ENCODE results near the gene HARBI1. TPM values are rescaled to one million over a fixed set of nuclear protein-coding genes. Genes with fewer than 3 reads are reported as not detected.

The HARBI1 gene
- total and polyA plus RNA-seq, 9 of the 15 experiments (the other 6 are each of a cell fraction or from before 2014, with no cell fraction given), result 3.5 to 8.4 (median 5.5) TPM

DNA sequence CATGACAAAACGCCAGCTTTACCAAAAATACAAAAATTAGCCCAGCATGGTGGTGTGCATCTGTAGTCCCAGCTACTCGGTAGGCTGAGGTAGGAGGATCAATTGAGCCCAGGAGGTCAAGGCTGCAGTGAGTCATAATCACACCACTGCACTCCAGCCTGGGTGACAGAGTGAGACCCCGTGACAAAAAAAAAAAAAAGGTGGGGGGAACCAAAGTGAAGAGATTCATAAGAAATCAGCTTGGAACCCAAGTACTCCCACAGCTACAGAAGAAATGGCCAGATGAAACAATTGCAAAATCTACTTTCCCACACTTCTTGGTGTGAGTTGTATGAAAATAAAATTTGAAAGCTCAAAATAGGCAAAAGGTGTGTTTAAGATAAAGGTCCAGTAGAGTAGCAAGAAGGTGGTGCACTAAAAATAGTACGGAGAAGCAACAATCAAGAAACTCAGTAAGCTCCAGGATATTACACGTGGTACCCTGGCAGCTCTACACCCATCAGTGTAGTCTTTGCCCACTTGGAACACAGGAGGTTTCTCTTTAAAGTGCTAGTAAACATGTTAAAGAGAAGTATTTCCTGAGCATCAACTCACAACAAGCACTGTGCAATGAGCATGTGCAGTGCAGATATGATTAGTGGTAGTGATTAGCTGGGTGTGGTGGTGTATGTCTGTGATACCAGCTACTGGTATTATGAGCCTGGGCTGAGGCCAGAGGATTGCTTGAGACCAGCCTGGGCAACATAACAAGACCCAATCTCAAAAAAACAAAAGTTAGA is 5.3 kb downstream of the HARBI1 start (continued):
- TF ChIP-seq, protein P1, sequence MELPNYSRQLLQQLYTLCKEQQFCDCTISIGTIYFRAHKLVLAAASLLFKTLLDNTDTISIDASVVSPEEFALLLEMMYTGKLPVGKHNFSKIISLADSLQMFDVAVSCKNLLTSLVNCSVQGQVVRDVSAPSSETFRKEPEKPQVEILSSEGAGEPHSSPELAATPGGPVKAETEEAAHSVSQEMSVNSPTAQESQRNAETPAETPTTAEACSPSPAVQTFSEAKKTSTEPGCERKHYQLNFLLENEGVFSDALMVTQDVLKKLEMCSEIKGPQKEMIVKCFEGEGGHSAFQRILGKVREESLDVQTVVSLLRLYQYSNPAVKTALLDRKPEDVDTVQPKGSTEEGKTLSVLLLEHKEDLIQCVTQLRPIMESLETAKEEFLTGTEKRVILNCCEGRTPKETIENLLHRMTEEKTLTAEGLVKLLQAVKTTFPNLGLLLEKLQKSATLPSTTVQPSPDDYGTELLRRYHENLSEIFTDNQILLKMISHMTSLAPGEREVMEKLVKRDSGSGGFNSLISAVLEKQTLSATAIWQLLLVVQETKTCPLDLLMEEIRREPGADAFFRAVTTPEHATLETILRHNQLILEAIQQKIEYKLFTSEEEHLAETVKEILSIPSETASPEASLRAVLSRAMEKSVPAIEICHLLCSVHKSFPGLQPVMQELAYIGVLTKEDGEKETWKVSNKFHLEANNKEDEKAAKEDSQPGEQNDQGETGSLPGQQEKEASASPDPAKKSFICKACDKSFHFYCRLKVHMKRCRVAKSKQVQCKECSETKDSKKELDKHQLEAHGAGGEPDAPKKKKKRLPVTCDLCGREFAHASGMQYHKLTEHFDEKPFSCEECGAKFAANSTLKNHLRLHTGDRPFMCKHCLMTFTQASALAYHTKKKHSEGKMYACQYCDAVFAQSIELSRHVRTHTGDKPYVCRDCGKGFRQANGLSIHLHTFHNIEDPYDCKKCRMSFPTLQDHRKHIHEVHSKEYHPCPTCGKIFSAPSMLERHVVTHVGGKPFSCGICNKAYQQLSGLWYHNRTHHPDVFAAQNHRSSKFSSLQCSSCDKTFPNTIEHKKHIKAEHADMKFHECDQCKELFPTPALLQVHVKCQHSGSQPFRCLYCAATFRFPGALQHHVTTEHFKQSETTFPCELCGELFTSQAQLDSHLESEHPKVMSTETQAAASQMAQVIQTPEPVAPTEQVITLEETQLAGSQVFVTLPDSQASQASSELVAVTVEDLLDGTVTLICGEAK (IDR thresholded peaks at IDR 0.05), result no peak
- TF ChIP-seq, protein P1 (CRISPR knock-in tag; IDR thresholded peaks at IDR 0.05), result no peak
- TF ChIP-seq, protein P2, sequence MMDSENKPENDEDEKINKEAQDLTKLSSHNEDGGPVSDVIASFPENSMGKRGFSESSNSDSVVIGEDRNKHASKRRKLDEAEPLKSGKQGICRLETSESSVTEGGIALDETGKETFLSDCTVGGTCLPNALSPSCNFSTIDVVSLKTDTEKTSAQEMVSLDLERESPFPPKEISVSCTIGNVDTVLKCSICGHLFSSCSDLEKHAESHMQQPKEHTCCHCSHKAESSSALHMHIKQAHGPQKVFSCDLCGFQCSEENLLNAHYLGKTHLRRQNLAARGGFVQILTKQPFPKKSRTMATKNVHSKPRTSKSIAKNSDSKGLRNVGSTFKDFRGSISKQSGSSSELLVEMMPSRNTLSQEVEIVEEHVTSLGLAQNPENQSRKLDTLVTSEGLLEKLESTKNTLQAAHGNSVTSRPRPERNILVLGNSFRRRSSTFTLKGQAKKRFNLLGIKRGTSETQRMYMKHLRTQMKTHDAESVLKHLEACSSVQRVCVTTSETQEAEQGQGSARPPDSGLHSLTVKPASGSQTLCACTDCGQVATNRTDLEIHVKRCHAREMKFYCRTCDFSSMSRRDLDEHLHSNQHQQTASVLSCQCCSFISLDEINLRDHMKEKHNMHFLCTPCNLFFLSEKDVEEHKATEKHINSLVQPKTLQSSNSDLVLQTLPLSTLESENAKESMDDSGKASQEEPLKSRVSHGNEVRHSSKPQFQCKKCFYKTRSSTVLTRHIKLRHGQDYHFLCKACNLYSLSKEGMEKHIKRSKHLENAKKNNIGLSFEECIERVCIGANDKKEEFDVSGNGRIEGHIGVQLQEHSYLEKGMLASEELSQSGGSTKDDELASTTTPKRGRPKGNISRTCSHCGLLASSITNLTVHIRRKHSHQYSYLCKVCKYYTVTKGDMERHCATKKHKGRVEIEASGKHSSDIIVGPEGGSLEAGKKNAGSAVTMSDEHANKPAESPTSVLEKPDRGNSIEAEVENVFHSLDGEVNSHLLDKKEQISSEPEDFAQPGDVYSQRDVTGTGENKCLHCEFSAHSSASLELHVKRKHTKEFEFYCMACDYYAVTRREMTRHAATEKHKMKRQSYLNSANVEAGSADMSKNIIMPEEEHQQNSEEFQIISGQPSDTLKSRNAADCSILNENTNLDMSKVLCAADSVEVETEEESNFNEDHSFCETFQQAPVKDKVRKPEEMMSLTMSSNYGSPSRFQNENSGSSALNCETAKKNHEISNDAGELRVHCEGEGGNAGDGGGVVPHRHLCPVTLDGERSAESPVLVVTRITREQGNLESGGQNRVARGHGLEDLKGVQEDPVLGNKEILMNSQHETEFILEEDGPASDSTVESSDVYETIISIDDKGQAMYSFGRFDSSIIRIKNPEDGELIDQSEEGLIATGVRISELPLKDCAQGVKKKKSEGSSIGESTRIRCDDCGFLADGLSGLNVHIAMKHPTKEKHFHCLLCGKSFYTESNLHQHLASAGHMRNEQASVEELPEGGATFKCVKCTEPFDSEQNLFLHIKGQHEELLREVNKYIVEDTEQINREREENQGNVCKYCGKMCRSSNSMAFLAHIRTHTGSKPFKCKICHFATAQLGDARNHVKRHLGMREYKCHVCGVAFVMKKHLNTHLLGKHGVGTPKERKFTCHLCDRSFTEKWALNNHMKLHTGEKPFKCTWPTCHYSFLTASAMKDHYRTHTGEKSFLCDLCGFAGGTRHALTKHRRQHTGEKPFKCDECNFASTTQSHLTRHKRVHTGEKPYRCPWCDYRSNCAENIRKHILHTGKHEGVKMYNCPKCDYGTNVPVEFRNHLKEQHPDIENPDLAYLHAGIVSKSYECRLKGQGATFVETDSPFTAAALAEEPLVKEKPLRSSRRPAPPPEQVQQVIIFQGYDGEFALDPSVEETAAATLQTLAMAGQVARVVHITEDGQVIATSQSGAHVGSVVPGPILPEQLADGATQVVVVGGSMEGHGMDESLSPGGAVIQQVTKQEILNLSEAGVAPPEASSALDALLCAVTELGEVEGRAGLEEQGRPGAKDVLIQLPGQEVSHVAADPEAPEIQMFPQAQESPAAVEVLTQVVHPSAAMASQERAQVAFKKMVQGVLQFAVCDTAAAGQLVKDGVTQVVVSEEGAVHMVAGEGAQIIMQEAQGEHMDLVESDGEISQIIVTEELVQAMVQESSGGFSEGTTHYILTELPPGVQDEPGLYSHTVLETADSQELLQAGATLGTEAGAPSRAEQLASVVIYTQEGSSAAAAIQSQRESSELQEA (IDR thresholded peaks at IDR 0.05; ENCODE audit: low read depth), result no peak
- no peak for TF ChIP-seq ZC3H11A (IDR thresholded peaks at IDR 0.05; ENCODE audit: low read depth, low read length)
- no peak for TF ChIP-seq SMC3 (conservative IDR thresholded peaks at IDR 0.05; ENCODE audit: insufficient read depth, low read depth, low read length)
- TF ChIP-seq SIX5 (IDR thresholded peaks at IDR 0.05; ENCODE audit: borderline replicate concordance in 1 of 2, insufficient read depth in 1 of 2, low read depth in 1 of 2, low read length in 2 of 2), result no peak
- TF ChIP-seq PYGO2 (tag; IDR thresholded peaks at IDR 0.05), result no peak
- no peak for TF ChIP-seq NR2C2 (CRISPR knock-in tag; IDR thresholded peaks at IDR 0.05)
- no peak; the same call in 1 of the 2 replicates for TF ChIP-seq NR2C2 (tag; IDR thresholded peaks at IDR 0.05)
- peak; percentile 80 for TF ChIP-seq ARID1B (IDR thresholded peaks at IDR 0.05)

All from K562 (cell line).